ENCODE measurements around the gene FUT3.

DNA sequence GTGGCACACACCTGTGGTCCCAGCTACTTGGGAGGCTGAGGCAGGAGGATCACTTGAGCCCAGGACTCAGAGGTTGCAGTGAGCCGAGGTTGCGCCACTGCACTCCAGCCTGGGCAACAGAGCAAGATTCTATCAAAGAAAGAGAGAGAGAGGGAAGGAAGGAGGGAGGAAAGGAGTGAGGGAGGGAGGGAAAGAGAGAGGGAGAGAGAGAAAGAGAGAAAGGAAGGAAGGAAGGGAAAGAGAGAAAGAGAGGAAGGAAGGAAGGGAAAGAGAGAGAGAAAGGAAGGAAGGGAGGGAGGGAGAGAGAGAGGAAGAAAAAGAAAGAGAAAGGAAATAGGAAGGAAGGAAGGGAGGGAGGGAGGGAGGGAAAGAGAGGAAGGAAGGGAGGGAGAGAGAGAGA, 34.0 kb downstream of the FUT3 start:
- TF ChIP-seq, protein P1, sequence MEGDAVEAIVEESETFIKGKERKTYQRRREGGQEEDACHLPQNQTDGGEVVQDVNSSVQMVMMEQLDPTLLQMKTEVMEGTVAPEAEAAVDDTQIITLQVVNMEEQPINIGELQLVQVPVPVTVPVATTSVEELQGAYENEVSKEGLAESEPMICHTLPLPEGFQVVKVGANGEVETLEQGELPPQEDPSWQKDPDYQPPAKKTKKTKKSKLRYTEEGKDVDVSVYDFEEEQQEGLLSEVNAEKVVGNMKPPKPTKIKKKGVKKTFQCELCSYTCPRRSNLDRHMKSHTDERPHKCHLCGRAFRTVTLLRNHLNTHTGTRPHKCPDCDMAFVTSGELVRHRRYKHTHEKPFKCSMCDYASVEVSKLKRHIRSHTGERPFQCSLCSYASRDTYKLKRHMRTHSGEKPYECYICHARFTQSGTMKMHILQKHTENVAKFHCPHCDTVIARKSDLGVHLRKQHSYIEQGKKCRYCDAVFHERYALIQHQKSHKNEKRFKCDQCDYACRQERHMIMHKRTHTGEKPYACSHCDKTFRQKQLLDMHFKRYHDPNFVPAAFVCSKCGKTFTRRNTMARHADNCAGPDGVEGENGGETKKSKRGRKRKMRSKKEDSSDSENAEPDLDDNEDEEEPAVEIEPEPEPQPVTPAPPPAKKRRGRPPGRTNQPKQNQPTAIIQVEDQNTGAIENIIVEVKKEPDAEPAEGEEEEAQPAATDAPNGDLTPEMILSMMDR (conservative IDR thresholded peaks at IDR 0.05; ENCODE audit: low read depth, low read length): no peak
- TF ChIP-seq RCOR1 (IDR thresholded peaks at IDR 0.05; ENCODE audit: insufficient replicate concordance, low read length): no peak
- no peak for TF ChIP-seq POLR2A (IDR thresholded peaks at IDR 0.05; ENCODE audit: low read depth, low read length)
- no peak for TF ChIP-seq BHLHE40 (IDR thresholded peaks at IDR 0.05; ENCODE audit: low read depth, low read length)
- TF ChIP-seq, protein P2, sequence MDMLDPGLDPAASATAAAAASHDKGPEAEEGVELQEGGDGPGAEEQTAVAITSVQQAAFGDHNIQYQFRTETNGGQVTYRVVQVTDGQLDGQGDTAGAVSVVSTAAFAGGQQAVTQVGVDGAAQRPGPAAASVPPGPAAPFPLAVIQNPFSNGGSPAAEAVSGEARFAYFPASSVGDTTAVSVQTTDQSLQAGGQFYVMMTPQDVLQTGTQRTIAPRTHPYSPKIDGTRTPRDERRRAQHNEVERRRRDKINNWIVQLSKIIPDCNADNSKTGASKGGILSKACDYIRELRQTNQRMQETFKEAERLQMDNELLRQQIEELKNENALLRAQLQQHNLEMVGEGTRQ (IDR thresholded peaks at IDR 0.05; ENCODE audit: low read depth, low read length): no peak
- no peak for TF ChIP-seq RFX5 (IDR thresholded peaks at IDR 0.05; ENCODE audit: low read depth, low read length)
